Lower leg skin (tissue), 3 donors: ENCODE measurements around the gene ARMH2.
"Not testable (repeated sequence)": the region's sequence is repeated elsewhere in the genome, so short reads cannot be mapped to it uniquely, and the experiment has no call there.

ENCODE experiments used
- POLR2A ChIP-seq, 2 donors: fragments of 450-650 bp; IDR thresholded peaks; one replicate each; pipeline ENCODE4 v1.6.1; 2016 to 2017; ENCODE audit warnings: antibody characterized with exemption in 2 of 2, mild to moderate bottlenecking in 1 of 2, moderate library complexity in 1 of 2
- TF ChIP-seq, protein P1 (sequence below), 3 donors: fragments of 450-650 bp; IDR thresholded peaks; one replicate each; pipeline ENCODE4 v1.5.1; 2016; ENCODE audit warnings: antibody characterized with exemption in 3 of 3, mild to moderate bottlenecking in 3 of 3, moderate library complexity in 2 of 3

GRCh38 chr6:24764833-24765828, 33.6 kb downstream of the ARMH2 start:
- TF ChIP-seq, protein P1, sequence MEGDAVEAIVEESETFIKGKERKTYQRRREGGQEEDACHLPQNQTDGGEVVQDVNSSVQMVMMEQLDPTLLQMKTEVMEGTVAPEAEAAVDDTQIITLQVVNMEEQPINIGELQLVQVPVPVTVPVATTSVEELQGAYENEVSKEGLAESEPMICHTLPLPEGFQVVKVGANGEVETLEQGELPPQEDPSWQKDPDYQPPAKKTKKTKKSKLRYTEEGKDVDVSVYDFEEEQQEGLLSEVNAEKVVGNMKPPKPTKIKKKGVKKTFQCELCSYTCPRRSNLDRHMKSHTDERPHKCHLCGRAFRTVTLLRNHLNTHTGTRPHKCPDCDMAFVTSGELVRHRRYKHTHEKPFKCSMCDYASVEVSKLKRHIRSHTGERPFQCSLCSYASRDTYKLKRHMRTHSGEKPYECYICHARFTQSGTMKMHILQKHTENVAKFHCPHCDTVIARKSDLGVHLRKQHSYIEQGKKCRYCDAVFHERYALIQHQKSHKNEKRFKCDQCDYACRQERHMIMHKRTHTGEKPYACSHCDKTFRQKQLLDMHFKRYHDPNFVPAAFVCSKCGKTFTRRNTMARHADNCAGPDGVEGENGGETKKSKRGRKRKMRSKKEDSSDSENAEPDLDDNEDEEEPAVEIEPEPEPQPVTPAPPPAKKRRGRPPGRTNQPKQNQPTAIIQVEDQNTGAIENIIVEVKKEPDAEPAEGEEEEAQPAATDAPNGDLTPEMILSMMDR (IDR thresholded peaks at IDR 0.05) = not testable (repeated sequence)
- TF ChIP-seq POLR2A (IDR thresholded peaks at IDR 0.05) = not testable (repeated sequence)
